Keratinocyte (primary cell): Measurements from ENCODE around the gene PLEKHB2. TPM values are rescaled to one million over a fixed set of nuclear protein-coding genes. Genes with fewer than 3 reads are reported as not detected.

Experiments used
- DNase-seq: peaks from one replicate; pipeline ENCODE4 v3.0.0-alpha.2; 2011; ENCODE audit warnings: low read depth, missing footprints, low spot score
- FAIRE-seq: peaks from 2 replicates; lab custom pipeline; 2011; peaks lifted over from hg19 to GRCh38; lab: Jason Lieb, UNC
- H2AFZ ChIP-seq: 2 replicates; pipeline ENCODE4 v1.6.0; 2012; ENCODE audit warnings: low read length, control low read depth, inconsistent platforms; ENCODE audit not compliant: control insufficient read depth
- H3K27ac ChIP-seq: 2 replicates; pipeline ENCODE4 v1.5.1; 2011; ENCODE audit warnings: low read length; ENCODE audit not compliant: control insufficient read depth, insufficient read depth
- H3K27me3 ChIP-seq: 3 replicates; pipeline ENCODE4 v1.6.0; 2011; ENCODE audit warnings: low read length; ENCODE audit not compliant: control insufficient read depth, insufficient read depth; ENCODE audit errors: extremely low read depth
- H3K36me3 ChIP-seq, 2 experiments: 2 replicates in 1 of 2; 3 replicates in 1 of 2; pipeline ENCODE4 v1.5.1; 2011; ENCODE audit warnings: low read length in 2 of 2, mild to moderate bottlenecking in 1 of 2; ENCODE audit not compliant: control insufficient read depth in 2 of 2, insufficient read depth in 2 of 2; ENCODE audit errors: extremely low read depth in 1 of 2
- H3K4me1 ChIP-seq: 3 replicates; pipeline ENCODE4 v1.5.1; 2011; ENCODE audit warnings: low read length; ENCODE audit not compliant: control insufficient read depth, insufficient read depth; ENCODE audit errors: extremely low read depth
- H3K4me2 ChIP-seq: 3 replicates; pipeline ENCODE4 v1.6.0; 2011; ENCODE audit warnings: low read depth, low read length; ENCODE audit not compliant: control insufficient read depth, insufficient read depth; ENCODE audit errors: extremely low read depth
- H3K4me3 ChIP-seq, 3 experiments: fragments of 200-600 bp in 1 of 3; sonication (generic) in 1 of 3; 2 replicates in 2 of 3; 3 replicates in 1 of 3; pipeline ENCODE4 v1.5.1; 2011 to 2016; ENCODE audit warnings: low read length in 3 of 3, mild to moderate bottlenecking in 3 of 3, control low read depth in 2 of 3, inconsistent platforms in 1 of 3, low read depth in 1 of 3, mixed read lengths in 1 of 3, mixed run types in 1 of 3, moderate library complexity in 1 of 3; ENCODE audit not compliant: control insufficient read depth in 2 of 3, insufficient read depth in 2 of 3; ENCODE audit errors: extremely low read depth in 1 of 3
- H3K79me2 ChIP-seq: 2 replicates; pipeline ENCODE4 v1.6.0; 2012; ENCODE audit warnings: low read length; ENCODE audit not compliant: control insufficient read depth, insufficient read depth
- H3K9ac ChIP-seq: 3 replicates; pipeline ENCODE4 v1.6.0; 2011; ENCODE audit warnings: low read length; ENCODE audit not compliant: control insufficient read depth, insufficient read depth; ENCODE audit errors: extremely low read depth
- H3K9me1 ChIP-seq: 3 replicates; pipeline ENCODE4 v1.6.0; 2011; ENCODE audit warnings: low read length; ENCODE audit not compliant: control insufficient read depth, insufficient read depth; ENCODE audit errors: extremely low read depth
- H3K9me3 ChIP-seq: 2 replicates; pipeline ENCODE4 v1.5.1; 2012; ENCODE audit warnings: low read depth, low read length; ENCODE audit not compliant: control insufficient read depth
- H4K20me1 ChIP-seq: 3 replicates; pipeline ENCODE4 v1.6.0; 2011; ENCODE audit warnings: low read length; ENCODE audit not compliant: control insufficient read depth, insufficient read depth; ENCODE audit errors: extremely low read depth
- EZH2 ChIP-seq: IDR thresholded peaks from one replicate; pipeline ENCODE4 v1.6.1; 2012; ENCODE audit warnings: inconsistent platforms, mild to moderate bottlenecking, low read length, moderate library complexity
- dilution Hi-C: fragments of 300-500 bp; cut with MboI; formaldehyde crosslinking; loops from one replicate; pipeline ENCODE4 v1.7.0; 2020; ENCODE audit warnings: low sequenced_read_pairs; ENCODE audit not compliant: extremely low pct_ligation_motif_present
- polyA plus RNA-seq, 5 experiments: library from polyadenylated mRNA; depleted of rRNA in 3 of 5; stranded (reverse) in 3 of 5; stranded (forward) in 1 of 5; unstranded in 1 of 5; fragments of >200 nt; gene quantifications; 1 replicate in 1 of 5; 2 replicates in 3 of 5; 3 replicates in 1 of 5; pipeline versions ENCODE4 v1.2.1 to v1.2.3, GENCODE V29; 2011 to 2012; ENCODE audit warnings: missing spikeins in 2 of 5, low read depth in 1 of 5, low replicate concordance in 1 of 5
- TF ChIP-seq, protein P1 (sequence below), 3 experiments: IDR thresholded peaks in 1 of 3; conservative IDR thresholded peaks in 1 of 3; optimal IDR thresholded peaks in 1 of 3; 2 replicates in 2 of 3; 3 replicates in 1 of 3; pipeline versions ENCODE3 to v1.5.1; 2011; ENCODE audit warnings: low read length in 3 of 3, mild to moderate bottlenecking in 3 of 3, moderate library complexity in 2 of 3, control low read depth in 1 of 3, inconsistent platforms in 1 of 3; ENCODE audit not compliant: insufficient read depth in 2 of 3; ENCODE audit errors: extremely low read depth in 1 of 3

PLEKHB2 gene
- polyA plus RNA-seq, 1 donor (not counting 4 experiments of a cell fraction or from before 2014, with no cell fraction given), result 77.0 TPM

DNA sequence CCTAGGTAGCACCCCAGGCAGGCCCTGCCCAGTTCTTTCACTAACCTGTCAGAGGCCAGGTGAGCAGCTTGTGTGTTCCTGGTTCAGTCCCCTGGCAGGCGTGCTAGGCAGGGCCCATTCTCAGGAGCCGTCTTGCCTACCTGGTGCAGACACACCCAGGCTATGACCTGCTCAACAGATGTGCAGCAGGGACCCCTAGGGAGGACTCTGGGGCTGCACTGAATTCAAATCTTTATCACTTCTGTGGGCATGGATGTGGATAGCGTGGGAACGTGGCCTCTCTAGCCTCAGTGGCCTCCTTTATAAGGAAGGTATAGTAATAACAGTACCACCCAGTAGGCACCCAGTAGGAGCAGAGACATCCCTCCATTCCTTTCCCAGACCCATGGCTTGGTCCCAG lies 48.4 kb downstream of the PLEKHB2 start:
- Histone ChIP-seq H3K4me3 (no peak overlapping the region), H3K27ac (no peak overlapping the region), H3K27me3 (no peaks in the 10 kb centered on the region), H2AFZ (no peak overlapping the region), H3K9ac (no peak overlapping the region), H3K9me3 (no peaks in the 10 kb centered on the region), H3K79me2 (no peaks in the 10 kb centered on the region), H3K9me1 (no peaks in the 10 kb centered on the region), H3K4me2 (no peak overlapping the region), H3K4me1 (no peaks in the 10 kb centered on the region), H3K36me3 (peaks cover 1 to 4% of the 10 kb centered on the region in 2 experiments), H4K20me1 (peaks cover 2% of the 10 kb centered on the region)
- dilution Hi-C loops, result no loop called here
- DNase-seq, result no peak
- FAIRE-seq, result no peak
- TF ChIP-seq EZH2, result no peak
- TF ChIP-seq, protein P1, sequence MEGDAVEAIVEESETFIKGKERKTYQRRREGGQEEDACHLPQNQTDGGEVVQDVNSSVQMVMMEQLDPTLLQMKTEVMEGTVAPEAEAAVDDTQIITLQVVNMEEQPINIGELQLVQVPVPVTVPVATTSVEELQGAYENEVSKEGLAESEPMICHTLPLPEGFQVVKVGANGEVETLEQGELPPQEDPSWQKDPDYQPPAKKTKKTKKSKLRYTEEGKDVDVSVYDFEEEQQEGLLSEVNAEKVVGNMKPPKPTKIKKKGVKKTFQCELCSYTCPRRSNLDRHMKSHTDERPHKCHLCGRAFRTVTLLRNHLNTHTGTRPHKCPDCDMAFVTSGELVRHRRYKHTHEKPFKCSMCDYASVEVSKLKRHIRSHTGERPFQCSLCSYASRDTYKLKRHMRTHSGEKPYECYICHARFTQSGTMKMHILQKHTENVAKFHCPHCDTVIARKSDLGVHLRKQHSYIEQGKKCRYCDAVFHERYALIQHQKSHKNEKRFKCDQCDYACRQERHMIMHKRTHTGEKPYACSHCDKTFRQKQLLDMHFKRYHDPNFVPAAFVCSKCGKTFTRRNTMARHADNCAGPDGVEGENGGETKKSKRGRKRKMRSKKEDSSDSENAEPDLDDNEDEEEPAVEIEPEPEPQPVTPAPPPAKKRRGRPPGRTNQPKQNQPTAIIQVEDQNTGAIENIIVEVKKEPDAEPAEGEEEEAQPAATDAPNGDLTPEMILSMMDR (optimal IDR thresholded peaks at IDR 0.05 in 1 of 3, IDR thresholded peaks at IDR 0.05 in 1 of 3, conservative IDR thresholded peaks at IDR 0.05 in 1 of 3; ENCODE audit: extremely low read depth in 1 of 3, insufficient read depth in 2 of 3, low read length in 3 of 3), result no peak

DNA sequence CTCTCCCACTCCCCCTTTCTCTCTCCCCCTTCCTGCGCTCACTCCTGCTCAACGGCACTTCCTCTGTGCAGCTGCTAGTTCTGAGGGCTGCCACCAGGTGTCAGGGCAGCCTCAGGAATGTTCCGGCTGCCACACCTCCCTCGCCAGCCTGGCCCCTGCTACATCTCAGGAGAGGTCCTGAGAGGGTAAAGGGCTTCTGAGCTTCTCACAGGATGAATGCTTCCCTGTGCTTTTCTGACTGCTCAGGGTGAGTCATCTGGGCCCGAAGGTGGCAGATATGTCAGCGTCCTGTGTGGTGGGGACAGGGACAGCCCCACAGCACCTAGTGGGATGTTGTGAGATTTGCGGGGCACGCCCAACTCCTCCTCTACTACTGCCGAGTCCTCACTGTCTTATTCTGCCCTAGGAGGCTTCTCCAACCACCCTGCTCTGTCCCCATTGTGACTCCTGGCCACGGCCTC lies 49.0 kb downstream of the PLEKHB2 start:
- Histone ChIP-seq H2AFZ (no peak overlapping the region), H3K9ac (no peak overlapping the region), H3K27ac (no peak overlapping the region), H3K4me3 (no peak overlapping the region), H3K36me3 (peaks cover 0 to 1% of the 10 kb centered on the region in 2 experiments), H3K79me2 (no peaks in the 10 kb centered on the region), H3K9me1 (no peaks in the 10 kb centered on the region), H3K27me3 (no peaks in the 10 kb centered on the region), H4K20me1 (peaks cover 2% of the 10 kb centered on the region), H3K9me3 (no peaks in the 10 kb centered on the region), H3K4me2 (no peak overlapping the region), H3K4me1 (no peaks in the 10 kb centered on the region)
- dilution Hi-C loops, result no loop called here
- no peak for DNase-seq
- no peak for TF ChIP-seq EZH2
- TF ChIP-seq, protein P1 (optimal IDR thresholded peaks at IDR 0.05 in 1 of 3, IDR thresholded peaks at IDR 0.05 in 1 of 3, conservative IDR thresholded peaks at IDR 0.05 in 1 of 3; ENCODE audit: extremely low read depth in 1 of 3, insufficient read depth in 2 of 3, low read length in 3 of 3), result peak; percentile 86 to 98 (median 87)
- FAIRE-seq, result no peak
